Embryonic facial prominence (tissue), 1 donor: ENCODE data around the gene DUSP8.
"Not testable (repeated sequence)": the region's sequence is repeated elsewhere in the genome, so short reads cannot be mapped to it uniquely, and the experiment has no call there.

Source experiments
- DNase-seq: peaks from one replicate; pipeline ENCODE4 v3.0.0-alpha.2; 2016; ENCODE audit errors: extremely low spot score

Gene DUSP8

GRCh38 chr11:1515082-1516060, 56.7 kb downstream of the DUSP8 start:
- DNase-seq, result no peak

DNA sequence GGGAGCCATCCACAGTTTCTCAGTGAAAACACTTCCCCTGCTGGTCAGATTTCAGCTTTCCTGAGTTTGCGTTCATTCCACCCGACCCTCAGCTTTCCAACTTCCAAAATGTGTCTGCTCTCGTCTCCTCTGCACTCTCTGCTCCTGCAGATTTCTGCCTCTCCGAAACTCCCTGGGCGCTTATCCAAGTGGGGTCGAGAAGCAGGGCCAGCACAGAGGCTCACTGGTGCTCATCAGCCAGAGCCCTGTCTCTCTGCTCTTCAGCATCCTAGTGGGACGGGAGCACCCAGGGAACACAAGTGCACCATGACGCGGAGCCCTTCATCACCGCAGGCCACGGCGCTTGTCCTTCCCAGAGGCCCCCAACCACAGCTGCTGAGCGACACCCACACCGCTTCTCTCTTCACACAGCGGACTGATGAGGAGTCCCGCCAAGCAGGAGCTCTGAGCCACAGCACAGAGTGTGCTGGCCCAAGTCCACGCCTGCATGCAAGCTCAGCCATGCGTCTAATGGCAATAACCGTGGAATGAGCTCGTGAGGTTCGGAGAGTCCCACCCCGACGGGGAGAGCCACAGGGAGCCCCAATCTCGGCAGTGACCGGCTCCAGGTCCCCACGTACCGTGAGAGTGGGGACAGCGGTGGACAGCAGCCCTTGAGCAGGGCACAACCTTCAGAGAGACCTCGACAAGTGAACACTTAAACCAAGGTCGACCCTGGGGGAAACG, 57.6 kb downstream of the DUSP8 start:
- DNase-seq, result no peak

GRCh38 chr11:1513326-1514296, 58.5 kb downstream of the DUSP8 start:
- DNase-seq, result no peak

- not testable (repeated sequence) for DNase-seq
Observed at GRCh38 chr11:1512531-1513258, 59.4 kb downstream of the DUSP8 start.

- no peak for DNase-seq
Observed at GRCh38 chr11:1511937-1512496, 60.1 kb downstream of the DUSP8 start.

GRCh38 chr11:1510928-1511327, 61.1 kb downstream of the DUSP8 start:
- no peak for DNase-seq

DNA sequence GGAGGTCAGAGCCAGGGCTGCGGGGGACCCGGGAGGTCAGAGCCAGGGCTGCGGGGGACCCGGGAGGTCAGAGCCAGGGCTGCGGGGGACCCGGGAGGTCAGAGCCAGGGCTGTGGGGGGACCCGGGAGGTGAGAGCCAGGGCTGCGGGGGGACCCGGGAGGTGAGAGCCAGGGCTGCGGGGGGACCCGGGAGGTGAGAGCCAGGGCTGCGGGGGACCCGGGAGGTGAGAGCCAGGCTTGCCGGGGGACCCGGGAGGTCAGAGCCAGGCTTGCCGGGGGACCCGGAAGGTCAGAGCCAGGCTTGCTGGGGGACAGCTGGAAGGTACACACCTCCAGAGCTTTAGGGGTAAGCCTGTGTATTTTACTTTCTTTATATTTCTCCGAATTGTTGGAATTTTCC, 61.7 kb downstream of the DUSP8 start:
- not testable (repeated sequence) for DNase-seq

- DNase-seq, result no peak
Observed at GRCh38 chr11:1509626-1510255, 62.3 kb downstream of the DUSP8 start.

GRCh38 chr11:1508986-1509385, 63.1 kb downstream of the DUSP8 start:
- no peak for DNase-seq

- no peak for DNase-seq
Observed at GRCh38 chr11:1508491-1508891, 63.6 kb downstream of the DUSP8 start.

DNA sequence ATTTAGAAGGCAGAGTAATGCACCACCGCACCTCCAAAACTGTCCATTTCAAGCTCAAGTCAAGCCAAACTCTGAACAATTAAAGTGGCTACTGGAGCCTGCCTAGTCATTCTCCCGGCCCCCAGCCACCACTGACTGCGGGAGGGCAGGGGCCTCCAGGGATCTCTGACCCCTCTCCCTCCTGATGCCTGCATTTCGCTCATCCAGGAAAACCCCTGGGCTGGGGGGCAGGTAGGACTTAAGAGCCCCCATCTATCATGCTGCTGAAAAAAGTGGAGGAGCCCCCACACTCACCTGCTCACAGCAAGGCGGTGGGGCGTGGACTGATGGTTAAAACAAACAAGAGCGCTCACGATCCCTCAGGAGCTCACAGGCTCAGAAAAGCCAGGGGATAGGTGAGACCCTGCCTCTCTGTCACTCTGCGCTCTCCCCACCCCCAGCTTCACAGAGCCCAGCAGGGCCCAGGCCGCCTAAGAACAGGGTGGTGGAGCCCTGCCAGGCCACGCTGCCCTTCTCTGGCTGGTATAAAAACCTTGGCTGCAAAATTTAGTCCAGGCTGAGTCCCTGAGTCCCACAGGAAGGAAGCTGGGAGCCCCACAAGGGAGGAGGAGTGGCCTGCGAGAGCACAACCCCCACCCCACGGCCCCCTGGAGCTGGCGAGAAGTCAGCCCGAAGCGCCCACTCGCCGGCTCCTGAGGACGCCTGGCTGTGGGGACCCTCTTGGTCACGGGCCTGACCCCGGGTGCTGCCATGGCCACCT, 64.5 kb downstream of the DUSP8 start:
- DNase-seq, result no peak

GRCh38 chr11:1506981-1507380, 65.1 kb downstream of the DUSP8 start:
- no peak for DNase-seq

DNA sequence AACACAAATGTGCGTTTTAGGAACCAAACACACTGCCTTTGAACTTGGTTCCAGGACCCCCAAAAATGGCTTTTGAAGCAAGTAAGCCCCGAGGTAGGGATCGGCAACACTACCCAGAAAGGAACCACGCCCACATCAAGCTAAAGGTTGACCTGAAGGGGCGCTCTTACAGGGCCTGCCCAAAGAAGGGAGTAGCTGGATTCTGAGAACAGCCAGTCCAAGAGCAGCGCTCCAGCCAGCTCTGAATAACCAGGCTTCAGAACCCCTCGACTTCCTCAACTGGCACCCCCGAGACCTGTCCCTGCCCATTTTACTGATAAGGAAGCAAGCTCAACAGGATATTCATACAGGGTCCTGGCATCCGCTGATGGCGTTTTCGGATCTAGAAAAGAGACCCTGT, 66.6 kb downstream of the DUSP8 start:
- no peak for DNase-seq

DNA sequence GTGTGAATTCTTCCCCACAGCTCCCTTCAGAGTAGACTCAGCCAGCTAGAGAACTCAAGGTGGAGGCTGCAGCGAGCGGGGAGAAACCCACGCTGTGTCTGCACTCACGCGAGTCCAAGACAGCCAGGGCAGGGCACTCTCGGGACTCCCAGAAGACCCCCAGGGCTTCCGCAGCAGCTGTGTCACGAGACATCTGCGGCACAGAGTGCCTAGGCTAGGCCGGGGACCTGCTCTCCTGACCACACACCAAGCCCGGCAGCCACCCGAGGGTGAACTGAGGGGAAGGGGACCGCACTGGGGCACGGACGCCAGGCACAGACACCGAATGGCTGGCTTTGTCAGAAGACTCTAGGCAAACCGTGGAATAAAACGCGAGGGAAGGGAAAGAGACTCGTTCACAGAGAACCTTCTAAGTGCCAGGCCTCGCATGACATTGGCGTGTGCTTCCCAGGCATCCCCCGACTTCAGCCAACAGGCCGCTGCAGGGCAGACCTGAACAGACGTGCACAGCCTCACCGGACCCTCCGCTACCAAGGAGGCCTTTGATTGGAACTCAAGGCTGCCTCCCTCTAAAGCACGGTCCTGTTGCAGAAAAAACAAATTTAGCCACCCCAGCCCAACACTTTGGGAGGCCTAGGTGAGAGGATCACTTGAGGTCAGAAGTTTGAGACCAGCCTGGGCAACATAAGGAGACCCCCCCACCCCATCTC, 67.3 kb downstream of the DUSP8 start:
- no peak for DNase-seq

DNA sequence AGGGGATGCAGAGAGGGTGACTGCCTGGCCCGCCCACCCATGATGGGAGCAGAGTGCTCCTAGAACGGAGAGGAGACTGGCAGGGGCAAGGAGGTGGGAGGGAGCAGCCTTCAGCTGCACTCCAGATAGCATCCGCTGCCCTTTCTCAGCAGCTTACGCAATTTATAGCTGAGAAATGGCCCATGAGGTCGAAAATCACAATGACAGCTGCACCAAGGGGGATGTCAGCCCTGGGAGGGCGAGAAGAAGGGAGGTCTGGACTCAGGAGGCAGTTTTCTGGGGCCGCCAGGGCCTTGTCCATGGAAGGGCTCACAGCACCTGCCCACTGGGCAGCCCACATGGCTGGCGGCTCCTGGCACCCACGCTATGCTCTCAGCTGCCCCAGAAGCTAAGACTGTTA, 67.9 kb downstream of the DUSP8 start:
- no peak for DNase-seq
